Measurements from ENCODE around the gene PXYLP1.

GRCh38 chr3:141241616-141242376, 10.2 kb downstream of the PXYLP1 start:
- no peak for TF ChIP-seq TAF1 (IDR thresholded peaks at IDR 0.05; ENCODE audit: low read depth, low read length)
- TF ChIP-seq POLR2A (IDR thresholded peaks at IDR 0.05; ENCODE audit: low read depth, low read length) = no peak
- TF ChIP-seq POLR2AphosphoS5 (IDR thresholded peaks at IDR 0.05; ENCODE audit: low read depth, low read length) = no peak
